Activated naive CD4-positive, alpha-beta T cell treated with anti-CD3 and anti-CD28 coated beads for 36 hours (primary cell): ENCODE measurements around the gene GCNA. TPM values are rescaled to one million over a fixed set of nuclear protein-coding genes. Genes with fewer than 3 reads are reported as not detected.

Experiments
- CTCF ChIA-PET: fragments of 350-600 bp; sonication (Branson Sonifier 250); formaldehyde crosslinking; loops from one replicate; lab custom pipeline; 2021; ENCODE audit warnings: antibody characterized with exemption; lab: Charles Lee
- DNase-seq: peaks from one replicate; pipeline ENCODE4 v3.0.0-alpha.2; 2020
- H3K27ac Mint-ChIP-seq: one replicate; pipeline ENCODE4 v1.8.0; 2021; ENCODE audit warnings: mild to moderate bottlenecking, mixed read lengths
- H3K27me3 Mint-ChIP-seq: one replicate; pipeline ENCODE4 v1.8.0; 2021; ENCODE audit warnings: low read depth, mixed read lengths
- H3K36me3 Mint-ChIP-seq: one replicate; pipeline ENCODE4 v1.8.0; 2021; ENCODE audit warnings: low read depth, mixed read lengths
- H3K4me1 Mint-ChIP-seq: one replicate; pipeline ENCODE4 v1.8.0; 2021; ENCODE audit warnings: low read depth, mixed read lengths
- H3K4me3 Mint-ChIP-seq: one replicate; pipeline ENCODE4 v1.8.0; 2021; ENCODE audit warnings: mild to moderate bottlenecking, moderate library complexity, mixed read lengths
- H3K9me3 Mint-ChIP-seq: one replicate; pipeline ENCODE4 v1.8.0; 2021; ENCODE audit warnings: mixed read lengths
- intact Hi-C: fragments of 100-400 bp; cut with micrococcal nuclease; formaldehyde crosslinking; loops from one replicate; pipeline ENCODE4 v1.15.1; 2023
- total RNA-seq, 2 experiments: library from RNA; stranded (reverse); gene quantifications; one replicate each; pipeline ENCODE4 v1.2.3, GENCODE V29; 2021

GCNA gene
- total RNA-seq, 2 experiments from 2014 or later: 2.8 to 2.9 TPM

- H3K36me3 Mint-ChIP-seq: peaks cover 12% of the 10 kb centered on the region
- H3K27me3 Mint-ChIP-seq: no peaks in the 10 kb centered on the region
- peak; percentile 89 for DNase-seq
- peaks cover 80% of the 10 kb centered on the region for H3K4me1 Mint-ChIP-seq
- peak overlapping the region; percentile 96 for H3K27ac Mint-ChIP-seq
- intact Hi-C loops: loop anchor here (1.0 to 10.0 kb wide), 7 partner anchors 31 to 1006 kb away; partner anchors contain the start of gene IL2RG
- CTCF ChIA-PET: interaction anchor here (0.9 to 2.2 kb wide), 3 partner anchors 23 to 33 kb away, joined by 3 to 14 read pairs (median 3); no protein-coding TSS in a partner anchor
- H3K4me3 Mint-ChIP-seq: peak overlapping the region; percentile 71
- peaks cover 1% of the 10 kb centered on the region for H3K9me3 Mint-ChIP-seq
These were observed 41.0 kb downstream of the GCNA start for GRCh38 chrX:71619193-71619592.

GRCh38 chrX:71619986-71620385 lies 41.7 kb downstream of the GCNA start:
- peaks cover 1% of the 10 kb centered on the region for H3K9me3 Mint-ChIP-seq
- peak overlapping the region; percentile 96 for H3K27ac Mint-ChIP-seq
- CTCF ChIA-PET: interaction anchor here (0.9 to 2.2 kb wide), 2 partner anchors 24 to 30 kb away, joined by 3 to 14 read pairs; no protein-coding TSS in a partner anchor
- no peak for DNase-seq
- peaks cover 8% of the 10 kb centered on the region for H3K36me3 Mint-ChIP-seq
- no peaks in the 10 kb centered on the region for H3K27me3 Mint-ChIP-seq
- H3K4me1 Mint-ChIP-seq: peaks cover 83% of the 10 kb centered on the region
- intact Hi-C loops: loop anchor here (1.0 to 10.0 kb wide), 7 partner anchors 30 to 1005 kb away; partner anchors contain the start of gene IL2RG
- H3K4me3 Mint-ChIP-seq: no peak overlapping the region

- H3K27ac Mint-ChIP-seq: peak overlapping the region; percentile 71
- intact Hi-C loops: loop anchor here (1.0 kb wide), 3 partner anchors 17 to 553 kb away; partner anchors contain the start of gene SNX12
- H3K27me3 Mint-ChIP-seq: no peaks in the 10 kb centered on the region
- DNase-seq: no peak
- CTCF ChIA-PET: interaction anchor here (1.5 to 2.3 kb wide), 2 partner anchors 11 to 15 kb away, joined by 8 to 9 read pairs; no protein-coding TSS in a partner anchor
- no peak overlapping the region for H3K4me3 Mint-ChIP-seq
- peaks cover 1% of the 10 kb centered on the region for H3K9me3 Mint-ChIP-seq
- H3K4me1 Mint-ChIP-seq: peaks cover 71% of the 10 kb centered on the region
- H3K36me3 Mint-ChIP-seq: peaks cover 1% of the 10 kb centered on the region
These were observed 43.4 kb downstream of the GCNA start for GRCh38 chrX:71621603-71622002.

GRCh38 chrX:71622032-71622575 lies 43.9 kb downstream of the GCNA start:
- H3K9me3 Mint-ChIP-seq: peaks cover 1% of the 10 kb centered on the region
- no peak overlapping the region for H3K4me3 Mint-ChIP-seq
- H3K27me3 Mint-ChIP-seq: no peaks in the 10 kb centered on the region
- H3K4me1 Mint-ChIP-seq: peaks cover 66% of the 10 kb centered on the region
- H3K27ac Mint-ChIP-seq: peak overlapping the region; percentile 86
- DNase-seq: no peak
- peaks cover 1% of the 10 kb centered on the region for H3K36me3 Mint-ChIP-seq
- intact Hi-C loops: loop anchor here (1.0 kb wide), 3 partner anchors 16 to 554 kb away; partner anchors contain the start of gene SNX12
- CTCF ChIA-PET: interaction anchor here (0.6 to 2.3 kb wide), 5 partner anchors 11 to 30 kb away, joined by 3 to 9 read pairs (median 3); no protein-coding TSS in a partner anchor

GRCh38 chrX:71622576-71623450 lies 44.6 kb downstream of the GCNA start:
- Mint-ChIP-seq H3K9me3 (peaks cover 1% of the 10 kb centered on the region), H3K36me3 (peaks cover 1% of the 10 kb centered on the region), H3K4me3 (peak overlapping the region; percentile 26), H3K27me3 (no peaks in the 10 kb centered on the region), H3K4me1 (peaks cover 59% of the 10 kb centered on the region), H3K27ac (peak overlapping the region; percentile 86)
- CTCF ChIA-PET: interaction anchor here (0.6 to 2.3 kb wide), 9 partner anchors 10 to 133 kb away, joined by 3 to 9 read pairs (median 3); no protein-coding TSS in a partner anchor
- intact Hi-C loops: loop anchor here (1.0 kb wide), 3 partner anchors 15 to 555 kb away; partner anchors contain the start of gene SNX12
- DNase-seq: peak; percentile 88

- Mint-ChIP-seq H3K4me3 (no peak overlapping the region), H3K4me1 (peaks cover 50% of the 10 kb centered on the region), H3K36me3 (no peaks in the 10 kb centered on the region), H3K27ac (peak overlapping the region; percentile 86), H3K9me3 (peaks cover 1% of the 10 kb centered on the region), H3K27me3 (no peaks in the 10 kb centered on the region)
- CTCF ChIA-PET: interaction anchor here (0.9 to 2.3 kb wide), 3 partner anchors 9 to 29 kb away, joined by 3 to 9 read pairs (median 6); no protein-coding TSS in a partner anchor
- DNase-seq: peak; percentile 31
- intact Hi-C loops: no loop called here
These were observed 45.5 kb downstream of the GCNA start for GRCh38 chrX:71623714-71624113.

- Mint-ChIP-seq H3K27me3 (no peaks in the 10 kb centered on the region), H3K4me1 (peaks cover 33% of the 10 kb centered on the region), H3K27ac (no peak overlapping the region), H3K9me3 (no peaks in the 10 kb centered on the region), H3K36me3 (no peaks in the 10 kb centered on the region), H3K4me3 (no peak overlapping the region)
- intact Hi-C loops: no loop called here
- CTCF ChIA-PET: interaction anchor here (0.7 to 1.2 kb wide), 2 partner anchors 15 to 26 kb away, joined by 3 to 4 read pairs; no protein-coding TSS in a partner anchor
- no peak for DNase-seq
These were observed 47.2 kb downstream of the GCNA start for GRCh38 chrX:71625471-71625870.

- Mint-ChIP-seq H3K4me3 (no peak overlapping the region), H3K27me3 (no peaks in the 10 kb centered on the region), H3K36me3 (no peaks in the 10 kb centered on the region), H3K27ac (no peak overlapping the region), H3K9me3 (no peaks in the 10 kb centered on the region), H3K4me1 (peaks cover 27% of the 10 kb centered on the region)
- CTCF ChIA-PET: no interaction called here
- no peak for DNase-seq
- intact Hi-C loops: no loop called here
These were observed 48.3 kb downstream of the GCNA start for GRCh38 chrX:71626576-71626975.

- no peak for DNase-seq
- H3K27ac Mint-ChIP-seq: no peak overlapping the region
- no peaks in the 10 kb centered on the region for H3K9me3 Mint-ChIP-seq
- CTCF ChIA-PET: no interaction called here
- no peak overlapping the region for H3K4me3 Mint-ChIP-seq
- peaks cover 14% of the 10 kb centered on the region for H3K4me1 Mint-ChIP-seq
- H3K36me3 Mint-ChIP-seq: no peaks in the 10 kb centered on the region
- no peaks in the 10 kb centered on the region for H3K27me3 Mint-ChIP-seq
- intact Hi-C loops: no loop called here
These were observed 49.6 kb downstream of the GCNA start for GRCh38 chrX:71627588-71628404.

GRCh38 chrX:71629467-71629866 lies 51.2 kb downstream of the GCNA start:
- intact Hi-C loops: no loop called here
- Mint-ChIP-seq H3K4me3 (no peak overlapping the region), H3K36me3 (no peaks in the 10 kb centered on the region), H3K4me1 (peaks cover under 1% of the 10 kb centered on the region), H3K27ac (no peak overlapping the region), H3K27me3 (no peaks in the 10 kb centered on the region), H3K9me3 (no peaks in the 10 kb centered on the region)
- DNase-seq: no peak
- CTCF ChIA-PET: no interaction called here

GRCh38 chrX:71632923-71633657 lies 54.9 kb downstream of the GCNA start:
- Mint-ChIP-seq H3K27ac (no peak overlapping the region), H3K36me3 (no peaks in the 10 kb centered on the region), H3K9me3 (no peaks in the 10 kb centered on the region), H3K4me1 (peaks cover 13% of the 10 kb centered on the region), H3K4me3 (no peak overlapping the region), H3K27me3 (no peaks in the 10 kb centered on the region)
- intact Hi-C loops: no loop called here
- CTCF ChIA-PET: interaction anchor here (0.6 to 2.3 kb wide), 3 partner anchors 9 to 85 kb away, joined by 3 to 8 read pairs (median 4); no protein-coding TSS in a partner anchor
- DNase-seq: no peak
